ENCODE results near the gene OOSP4A.
"Not testable (repeated sequence)": the region's sequence is repeated elsewhere in the genome, so short reads cannot be mapped to it uniquely, and the experiment has no call there.

Gene OOSP4A

GRCh38 chr11:59981106-59981770 is 17.4 kb downstream of the OOSP4A start:
- no peak for DNase-seq (ENCODE audit: low read depth)

DNA sequence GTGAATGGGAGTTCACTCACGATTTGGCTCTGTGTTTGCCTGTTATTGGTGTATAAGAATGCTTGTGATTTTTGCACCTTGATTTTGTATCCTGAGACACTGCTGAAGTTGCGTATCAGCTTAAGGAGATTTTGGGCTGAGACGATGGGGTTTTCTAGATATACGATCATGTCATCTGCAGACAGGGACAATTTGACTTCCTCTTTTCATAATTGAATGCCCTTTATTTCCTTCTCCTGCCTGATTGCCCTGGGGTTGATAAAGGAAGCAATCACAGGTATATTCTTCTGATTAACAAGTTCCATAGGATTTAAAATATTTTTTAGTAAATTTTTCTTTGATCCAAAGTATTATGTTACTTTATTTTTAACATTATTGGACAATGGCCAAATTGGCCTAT is 18.2 kb downstream of the OOSP4A start:
- not testable (repeated sequence) for DNase-seq (ENCODE audit: low read depth)

DNA sequence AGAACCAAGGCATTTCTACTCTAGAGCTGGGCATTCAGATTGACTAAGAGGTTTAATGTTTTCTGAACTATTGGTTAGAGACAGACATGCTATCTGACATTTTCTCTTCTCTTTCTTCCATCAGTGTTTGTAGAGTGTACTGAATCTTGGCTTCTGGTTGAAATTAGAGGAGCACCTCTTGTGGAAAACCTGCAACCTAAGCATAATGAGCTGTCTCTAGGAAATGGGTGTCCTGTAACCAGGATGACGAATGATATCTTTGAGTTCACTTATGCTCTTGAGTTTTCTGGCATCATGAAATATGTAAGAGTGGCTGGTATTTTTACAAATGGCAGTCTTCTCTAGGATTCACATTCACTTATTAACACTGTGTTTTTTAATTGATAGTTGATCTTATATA is 19.4 kb downstream of the OOSP4A start:
- DNase-seq (ENCODE audit: low read depth) = no peak

DNA sequence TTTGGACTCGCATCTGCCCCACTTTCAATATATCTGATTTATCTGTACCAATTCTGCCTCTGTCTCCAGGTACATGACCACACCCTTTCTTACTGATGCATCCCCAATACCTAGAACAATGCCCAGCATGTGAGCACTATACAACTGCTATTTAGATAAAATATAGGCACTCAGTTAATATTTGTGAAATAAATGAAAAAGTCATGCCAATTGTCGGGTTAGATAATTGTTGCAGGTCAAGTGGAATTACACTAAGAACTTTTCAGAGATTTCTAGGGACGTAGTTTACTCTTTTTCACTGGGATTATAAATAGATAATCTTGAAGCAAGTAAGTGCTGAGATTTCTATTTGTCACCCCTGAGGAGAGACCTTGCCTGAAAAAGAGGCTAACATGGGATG is 20.5 kb downstream of the OOSP4A start:
- no peak for DNase-seq (ENCODE audit: low read depth)

GRCh38 chr11:59990421-59990820 is 26.6 kb downstream of the OOSP4A start:
- DNase-seq (ENCODE audit: low read depth) = no peak

DNA sequence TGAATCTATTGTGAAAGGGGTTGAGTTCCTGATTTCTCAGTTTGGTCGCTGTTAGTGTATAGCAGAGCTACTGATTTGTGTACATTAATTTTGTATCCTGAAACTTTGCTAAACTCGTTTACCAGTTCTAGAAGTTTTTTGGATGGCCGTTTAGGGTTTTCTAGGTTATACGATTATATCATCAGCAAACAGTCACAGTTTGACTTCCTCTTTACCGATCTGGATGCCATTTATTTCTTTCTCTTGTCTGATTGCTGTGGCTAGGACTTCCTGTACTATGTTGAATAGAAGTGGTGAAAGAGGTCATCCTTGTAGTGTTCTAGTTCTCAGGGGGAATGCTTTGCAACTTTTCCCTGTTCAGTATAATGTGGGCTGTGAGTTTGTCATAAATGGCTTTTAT is 28.6 kb downstream of the OOSP4A start:
- DNase-seq (ENCODE audit: low read depth) = no peak

DNA sequence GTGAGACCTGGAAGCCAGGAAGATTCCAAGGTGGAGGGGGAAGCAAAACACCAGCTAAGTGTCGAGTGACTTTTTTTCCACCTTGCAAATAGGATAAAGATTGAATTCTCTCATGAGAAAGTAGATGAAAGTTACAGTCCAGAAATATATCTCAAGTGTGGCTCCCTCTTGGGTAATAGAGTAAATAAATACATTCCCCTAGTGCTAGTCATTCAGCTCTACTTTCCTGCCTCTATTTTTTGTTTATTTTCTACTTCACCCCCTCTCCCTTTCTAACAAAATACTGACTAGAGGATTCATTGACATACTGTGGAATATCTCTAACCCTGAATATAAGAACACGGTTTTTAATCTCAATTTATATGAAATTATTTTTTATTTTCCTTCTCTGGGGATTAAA is 34.0 kb downstream of the OOSP4A start:
- no peak for DNase-seq (ENCODE audit: low read depth)

- DNase-seq (ENCODE audit: low read depth) = no peak
Measured at GRCh38 chr11:59999691-60000090, 35.9 kb downstream of the OOSP4A start.

DNA sequence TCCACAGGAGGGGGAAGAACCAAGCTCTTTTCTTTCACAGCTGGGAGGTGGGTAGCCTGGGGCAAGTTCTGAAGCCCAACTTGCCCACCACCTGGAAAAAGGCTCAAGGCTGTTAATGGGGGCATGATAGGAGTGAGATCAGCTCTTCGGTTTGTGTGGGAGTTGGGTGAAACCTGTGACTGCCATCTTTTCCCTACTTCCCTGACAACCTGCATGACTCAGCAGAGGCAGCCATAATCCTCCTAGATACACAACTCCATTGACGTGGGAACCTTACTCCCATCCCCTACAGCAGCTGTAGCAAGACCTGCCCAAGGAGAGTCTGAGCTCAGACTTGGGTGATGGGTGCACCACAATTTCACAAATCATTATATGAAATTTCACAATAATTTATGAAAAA is 39.9 kb downstream of the OOSP4A start:
- DNase-seq (ENCODE audit: low read depth) = no peak

DNA sequence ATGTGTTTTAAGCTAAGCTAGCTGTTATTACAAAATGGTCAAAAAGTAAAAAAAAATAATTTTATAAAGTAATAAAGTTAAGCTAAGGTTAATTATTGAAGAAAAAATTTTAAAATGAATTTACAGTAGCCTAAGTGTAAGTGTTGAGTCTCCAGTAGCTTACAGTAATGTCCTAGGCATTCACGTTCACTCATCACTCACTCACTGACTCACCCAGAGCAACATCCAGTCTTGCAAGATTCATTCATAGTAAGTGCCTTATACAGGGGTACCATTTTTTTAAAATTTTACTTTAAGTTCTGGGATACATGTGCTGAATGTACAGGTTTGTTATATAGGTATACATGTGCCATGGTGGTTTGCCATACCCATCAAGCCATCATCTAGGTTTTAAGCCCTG is 41.5 kb downstream of the OOSP4A start:
- no peak for DNase-seq (ENCODE audit: low read depth)

DNA sequence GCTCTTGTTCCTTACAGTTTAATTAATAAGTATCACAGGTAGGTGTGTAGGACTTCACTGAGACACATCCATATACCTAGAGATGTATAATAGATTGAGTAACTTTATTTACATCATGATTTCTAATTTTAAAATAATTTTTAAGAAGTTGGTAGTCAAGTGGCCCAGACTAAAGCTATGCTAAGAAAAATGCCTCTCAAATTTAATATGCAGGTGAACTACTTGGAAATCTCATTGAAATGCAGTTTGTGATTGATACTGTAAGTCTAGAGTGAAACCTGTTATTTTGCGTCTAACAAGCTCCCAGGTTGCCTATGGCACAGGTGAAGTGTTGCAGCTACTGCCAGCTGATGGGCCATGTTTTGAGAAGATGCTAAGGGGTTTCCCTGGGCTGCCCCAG is 53.0 kb downstream of the OOSP4A start, which contains the start of gene OOSP4B:
Gene OOSP4B, plus strand, starts transcription at position 301 of the 400 bp plus-strand sequence.
- DNase-seq (ENCODE audit: low read depth) = no peak

GRCh38 chr11:60018058-60018457 is 54.2 kb downstream of the OOSP4A start:
- no peak for DNase-seq (ENCODE audit: low read depth)
